Measurements from ENCODE around the gene SCD5.

The SCD5 gene

DNA sequence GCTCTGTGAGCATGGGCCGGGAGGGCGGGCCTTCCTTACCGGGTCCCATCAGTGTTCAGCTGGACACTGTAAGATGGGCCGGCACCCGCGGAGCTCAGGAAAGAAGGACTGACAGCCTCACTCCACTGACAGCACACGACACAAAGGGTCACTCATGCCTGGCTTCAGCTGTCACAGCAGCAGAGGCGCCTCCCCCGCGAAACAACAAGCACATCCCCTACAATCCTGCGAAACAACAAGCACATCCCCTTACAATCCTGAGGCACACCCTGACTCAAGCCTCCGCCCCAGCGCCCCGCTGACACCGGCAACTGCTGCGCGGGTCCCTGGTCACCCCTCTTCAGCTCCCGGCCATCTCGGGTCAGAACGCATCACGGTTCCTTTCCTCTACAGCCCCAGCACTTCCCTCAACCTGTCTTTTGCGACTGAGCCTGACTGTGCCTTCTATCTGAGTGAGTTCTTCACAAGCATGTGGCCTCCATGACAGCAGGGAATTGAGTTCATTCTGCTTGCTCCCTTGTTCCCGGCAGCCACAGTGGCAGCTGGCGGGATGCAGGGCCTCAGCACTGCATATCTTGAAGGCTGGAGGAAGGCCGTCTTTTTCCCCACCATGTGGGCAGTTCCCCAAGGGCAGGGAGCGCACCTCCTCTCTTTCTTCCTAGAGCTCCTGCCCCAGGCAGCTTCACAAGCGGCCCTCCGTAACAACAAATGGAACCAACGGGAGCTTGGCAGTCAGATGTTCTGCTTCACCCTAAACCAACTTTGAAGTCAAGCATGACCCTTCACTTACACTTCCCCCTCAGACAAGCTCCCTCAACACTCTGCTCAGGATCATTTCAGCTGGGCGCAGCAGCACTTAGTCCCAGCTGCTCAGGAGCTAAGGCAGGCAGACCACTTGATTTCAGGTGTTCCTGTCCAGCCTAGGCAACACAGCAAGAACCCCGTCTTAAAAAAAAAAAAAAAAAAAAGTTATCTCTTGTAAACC, 39.6 kb downstream of the SCD5 start:
- no peak overlapping the region for H3K27ac ChIP-seq
- TF ChIP-seq, protein P1, sequence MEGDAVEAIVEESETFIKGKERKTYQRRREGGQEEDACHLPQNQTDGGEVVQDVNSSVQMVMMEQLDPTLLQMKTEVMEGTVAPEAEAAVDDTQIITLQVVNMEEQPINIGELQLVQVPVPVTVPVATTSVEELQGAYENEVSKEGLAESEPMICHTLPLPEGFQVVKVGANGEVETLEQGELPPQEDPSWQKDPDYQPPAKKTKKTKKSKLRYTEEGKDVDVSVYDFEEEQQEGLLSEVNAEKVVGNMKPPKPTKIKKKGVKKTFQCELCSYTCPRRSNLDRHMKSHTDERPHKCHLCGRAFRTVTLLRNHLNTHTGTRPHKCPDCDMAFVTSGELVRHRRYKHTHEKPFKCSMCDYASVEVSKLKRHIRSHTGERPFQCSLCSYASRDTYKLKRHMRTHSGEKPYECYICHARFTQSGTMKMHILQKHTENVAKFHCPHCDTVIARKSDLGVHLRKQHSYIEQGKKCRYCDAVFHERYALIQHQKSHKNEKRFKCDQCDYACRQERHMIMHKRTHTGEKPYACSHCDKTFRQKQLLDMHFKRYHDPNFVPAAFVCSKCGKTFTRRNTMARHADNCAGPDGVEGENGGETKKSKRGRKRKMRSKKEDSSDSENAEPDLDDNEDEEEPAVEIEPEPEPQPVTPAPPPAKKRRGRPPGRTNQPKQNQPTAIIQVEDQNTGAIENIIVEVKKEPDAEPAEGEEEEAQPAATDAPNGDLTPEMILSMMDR (conservative IDR thresholded peaks at IDR 0.05) = no peak

DNA sequence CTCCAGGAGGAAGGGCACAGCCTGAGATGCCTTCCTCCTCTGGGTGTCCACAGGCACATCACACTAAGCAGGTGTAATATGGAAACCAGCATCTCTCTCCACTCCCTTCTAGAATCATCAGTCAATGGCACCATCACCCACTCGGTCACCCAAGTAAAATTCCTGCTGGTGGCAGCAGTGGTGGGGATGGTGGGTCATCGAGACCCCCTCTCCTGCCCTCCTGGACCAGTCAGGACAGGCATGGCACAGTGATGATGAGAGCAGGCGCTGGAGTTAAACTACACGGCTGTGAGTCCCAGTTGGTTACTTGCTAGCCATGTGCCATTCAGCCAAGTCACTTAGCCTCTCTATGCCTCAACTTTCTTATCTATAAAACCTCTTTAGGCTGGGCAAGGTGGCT, 42.5 kb downstream of the SCD5 start:
- TF ChIP-seq, protein P1 (conservative IDR thresholded peaks at IDR 0.05) = no peak
- H3K27ac ChIP-seq = no peak overlapping the region

DNA sequence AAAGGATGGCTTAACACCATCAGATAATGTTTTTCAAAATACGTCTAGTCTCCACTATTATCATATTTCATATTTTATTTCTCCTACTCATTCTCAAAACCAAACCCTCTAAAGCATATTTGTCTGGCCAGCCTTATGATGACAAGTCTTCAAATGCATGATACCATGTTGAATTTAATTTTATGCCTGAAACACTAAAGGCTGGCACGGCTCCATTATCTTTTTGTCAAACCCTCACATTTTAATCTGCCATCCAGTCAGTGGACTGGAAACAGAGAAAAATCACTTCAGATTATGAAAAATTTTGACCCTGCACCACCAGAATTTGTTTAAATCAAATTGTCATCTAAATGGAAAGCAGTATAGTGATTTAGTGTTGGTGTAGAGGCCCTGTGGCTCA, 42.9 kb downstream of the SCD5 start:
- TF ChIP-seq, protein P1 (conservative IDR thresholded peaks at IDR 0.05) = no peak
- no peak overlapping the region for H3K27ac ChIP-seq

DNA sequence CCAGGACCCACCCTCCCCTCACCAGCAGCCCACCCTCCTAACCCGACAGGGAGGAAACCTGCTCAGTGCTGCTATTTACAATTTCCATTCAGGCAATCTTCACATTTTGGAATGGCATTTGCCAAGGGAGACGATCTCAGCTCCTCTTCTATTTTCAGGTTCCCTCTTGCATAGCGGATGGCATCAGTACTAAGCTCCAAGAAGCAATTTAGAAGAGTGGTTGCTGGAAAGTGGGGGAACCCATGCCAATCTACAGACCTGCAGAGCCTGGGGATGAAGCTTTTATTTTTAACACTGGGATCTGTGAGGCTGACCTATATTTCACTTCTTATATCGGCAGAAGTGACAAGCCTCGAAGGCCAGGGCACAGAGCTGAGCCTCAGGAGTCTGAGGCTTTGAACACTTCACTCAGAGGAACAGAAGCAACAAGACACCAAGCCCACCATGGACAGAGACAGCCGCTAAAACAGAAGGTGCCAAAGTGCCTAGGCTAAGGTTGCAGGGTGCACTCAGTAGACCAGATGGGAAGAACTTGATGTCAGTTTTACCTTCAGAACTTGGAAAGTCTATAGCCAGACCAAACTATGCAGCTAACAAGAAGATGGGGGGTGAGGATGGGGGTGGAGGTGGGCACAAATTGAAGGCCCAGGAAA, 44.0 kb downstream of the SCD5 start:
- TF ChIP-seq, protein P1 (conservative IDR thresholded peaks at IDR 0.05) = no peak
- H3K27ac ChIP-seq = no peak overlapping the region

DNA sequence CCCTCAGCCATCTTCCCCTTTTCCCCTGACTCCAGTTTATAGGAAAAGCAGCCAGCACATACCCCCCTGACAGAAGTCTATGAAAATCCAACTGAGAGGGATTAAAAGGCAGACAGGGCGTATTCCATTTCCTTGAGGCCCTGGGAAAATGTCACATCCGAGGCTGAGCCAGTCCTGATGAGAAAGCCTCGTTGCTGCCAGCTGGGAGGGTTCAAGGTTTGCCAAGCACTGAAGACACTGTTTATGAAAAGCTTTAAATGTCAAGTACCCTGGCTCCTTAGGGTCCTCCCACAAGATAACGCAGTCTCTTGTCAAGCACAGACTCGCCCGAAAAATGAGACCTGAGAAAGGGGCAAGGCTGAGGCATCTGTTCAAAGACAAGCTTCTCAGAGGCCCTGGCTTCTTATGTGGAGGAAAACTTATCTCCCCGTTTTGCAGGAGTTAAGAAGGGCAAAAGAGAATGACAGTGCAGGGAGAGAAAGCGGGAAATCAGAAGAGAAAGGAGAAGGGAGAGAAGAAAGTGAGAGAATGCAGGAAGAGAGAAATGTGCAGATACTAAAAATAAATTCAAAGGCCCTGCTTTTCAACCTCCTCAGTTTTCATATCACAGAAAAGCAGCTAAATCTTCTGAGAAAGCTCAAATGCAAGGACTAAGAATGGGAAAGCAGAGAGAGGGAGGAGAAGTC, 44.7 kb downstream of the SCD5 start:
- TF ChIP-seq, protein P1 (conservative IDR thresholded peaks at IDR 0.05) = no peak
- H3K27ac ChIP-seq = no peak overlapping the region

DNA sequence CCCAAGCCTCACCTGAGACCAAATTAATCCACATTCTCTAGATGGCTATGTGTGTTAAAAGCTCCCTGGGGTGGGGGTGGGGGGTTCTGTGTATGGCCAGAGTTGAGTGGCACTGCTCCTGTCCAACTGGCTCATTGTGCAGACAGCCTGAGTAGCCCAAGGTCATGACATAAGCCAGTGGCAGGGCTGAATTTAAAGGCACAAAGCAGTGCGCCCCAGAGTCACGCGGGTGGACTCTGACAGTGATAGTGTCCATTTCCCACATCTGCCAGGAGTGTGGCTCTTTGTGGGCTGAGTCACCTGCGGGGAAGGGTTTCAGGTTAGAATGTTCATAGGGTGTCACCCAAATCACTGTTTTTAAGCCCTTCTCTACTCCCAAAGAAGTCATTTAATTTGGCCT, 45.4 kb downstream of the SCD5 start:
- no peak overlapping the region for H3K27ac ChIP-seq
- TF ChIP-seq, protein P1 (conservative IDR thresholded peaks at IDR 0.05) = no peak

All from VCaP (cell line).